ENCODE data around the gene FBRS.
"Not testable (repeated sequence)": the region's sequence is repeated elsewhere in the genome, so short reads cannot be mapped to it uniquely, and the experiment has no call there.

DNA sequence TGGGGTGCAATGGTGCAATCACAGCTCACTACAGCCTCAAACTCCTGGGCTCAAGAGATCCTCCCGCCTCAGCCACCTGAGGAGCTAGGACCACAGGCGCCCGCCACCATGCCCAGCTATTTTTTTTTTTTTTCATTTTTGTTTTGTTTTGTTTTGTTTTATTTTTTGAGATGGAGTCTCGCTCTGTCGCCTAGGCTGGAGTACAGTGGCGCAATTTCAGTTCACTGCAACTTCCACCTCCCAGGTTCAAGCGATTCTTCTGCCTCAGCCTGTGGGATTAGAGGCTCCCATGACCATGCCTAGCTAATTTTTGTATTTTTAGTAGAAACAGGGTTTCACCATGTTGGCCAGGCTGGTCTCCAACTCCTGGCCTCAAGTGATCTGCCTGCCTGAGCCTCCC lies 25.8 kb upstream of the FBRS start:
- TF ChIP-seq, protein P1, sequence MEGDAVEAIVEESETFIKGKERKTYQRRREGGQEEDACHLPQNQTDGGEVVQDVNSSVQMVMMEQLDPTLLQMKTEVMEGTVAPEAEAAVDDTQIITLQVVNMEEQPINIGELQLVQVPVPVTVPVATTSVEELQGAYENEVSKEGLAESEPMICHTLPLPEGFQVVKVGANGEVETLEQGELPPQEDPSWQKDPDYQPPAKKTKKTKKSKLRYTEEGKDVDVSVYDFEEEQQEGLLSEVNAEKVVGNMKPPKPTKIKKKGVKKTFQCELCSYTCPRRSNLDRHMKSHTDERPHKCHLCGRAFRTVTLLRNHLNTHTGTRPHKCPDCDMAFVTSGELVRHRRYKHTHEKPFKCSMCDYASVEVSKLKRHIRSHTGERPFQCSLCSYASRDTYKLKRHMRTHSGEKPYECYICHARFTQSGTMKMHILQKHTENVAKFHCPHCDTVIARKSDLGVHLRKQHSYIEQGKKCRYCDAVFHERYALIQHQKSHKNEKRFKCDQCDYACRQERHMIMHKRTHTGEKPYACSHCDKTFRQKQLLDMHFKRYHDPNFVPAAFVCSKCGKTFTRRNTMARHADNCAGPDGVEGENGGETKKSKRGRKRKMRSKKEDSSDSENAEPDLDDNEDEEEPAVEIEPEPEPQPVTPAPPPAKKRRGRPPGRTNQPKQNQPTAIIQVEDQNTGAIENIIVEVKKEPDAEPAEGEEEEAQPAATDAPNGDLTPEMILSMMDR (IDR thresholded peaks at IDR 0.05) = not testable (repeated sequence)
- TF ChIP-seq POLR2A, EP300, POLR2AphosphoS5 (IDR thresholded peaks at IDR 0.05): not testable (repeated sequence)

All from gastroesophageal sphincter (tissue), 3 donors.